Effector CD4-positive, alpha-beta T cell (primary cell): Measurements from ENCODE around the gene DUSP28.

Experiments
- DNase-seq: peaks from one replicate; pipeline ENCODE4 v3.0.0-alpha.2; 2020

Gene DUSP28

GRCh38 chr2:240573071-240573515, 12.9 kb downstream of the DUSP28 start:
- DNase-seq = no peak

- DNase-seq = no peak
Observed at GRCh38 chr2:240573516-240574385, 13.6 kb downstream of the DUSP28 start.

- no peak for DNase-seq
Observed at GRCh38 chr2:240574386-240575100, 14.4 kb downstream of the DUSP28 start.

DNA sequence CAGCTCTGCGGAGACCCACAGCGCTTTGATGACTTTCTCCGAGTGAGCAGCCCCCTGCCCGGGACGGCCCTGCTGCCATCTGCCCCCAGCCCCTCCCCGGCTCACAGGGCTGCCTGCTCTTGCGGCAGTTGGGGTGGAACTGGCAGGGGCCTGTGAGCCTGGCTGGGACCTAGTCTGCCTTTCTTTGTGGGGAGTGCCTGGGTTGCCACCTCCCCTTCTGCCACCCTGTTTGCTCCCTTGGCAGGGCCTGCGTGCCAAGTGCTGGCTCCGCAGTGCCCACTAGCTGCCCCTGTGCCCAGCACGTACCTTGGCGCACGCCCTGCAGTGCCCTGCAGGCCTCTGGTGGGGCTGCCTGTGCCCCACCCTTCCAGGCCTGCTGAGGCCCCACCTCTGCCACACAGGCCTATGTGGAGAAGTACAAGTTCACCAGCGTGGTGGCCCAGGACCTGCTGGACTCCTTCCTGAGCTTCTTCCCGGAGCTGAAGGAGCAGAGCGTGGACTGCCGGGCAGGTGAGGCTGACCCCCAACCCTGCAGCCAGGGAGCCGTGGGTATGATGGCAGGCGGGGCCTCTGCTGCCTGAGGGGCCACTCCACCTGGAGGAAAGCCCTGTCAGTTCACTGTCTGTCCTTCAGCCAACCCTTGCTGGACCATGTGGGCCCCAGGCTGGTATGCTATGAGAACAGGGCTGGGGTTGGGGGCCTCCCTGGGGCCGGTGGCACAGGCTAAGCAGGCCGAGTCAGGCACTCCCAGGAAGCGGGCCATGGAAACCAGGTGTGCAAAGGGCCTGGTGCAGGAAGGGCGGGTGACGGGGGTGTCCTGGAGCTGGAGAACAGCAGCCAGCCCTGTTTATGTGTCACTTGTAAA, 15.2 kb downstream of the DUSP28 start:
- no peak for DNase-seq

DNA sequence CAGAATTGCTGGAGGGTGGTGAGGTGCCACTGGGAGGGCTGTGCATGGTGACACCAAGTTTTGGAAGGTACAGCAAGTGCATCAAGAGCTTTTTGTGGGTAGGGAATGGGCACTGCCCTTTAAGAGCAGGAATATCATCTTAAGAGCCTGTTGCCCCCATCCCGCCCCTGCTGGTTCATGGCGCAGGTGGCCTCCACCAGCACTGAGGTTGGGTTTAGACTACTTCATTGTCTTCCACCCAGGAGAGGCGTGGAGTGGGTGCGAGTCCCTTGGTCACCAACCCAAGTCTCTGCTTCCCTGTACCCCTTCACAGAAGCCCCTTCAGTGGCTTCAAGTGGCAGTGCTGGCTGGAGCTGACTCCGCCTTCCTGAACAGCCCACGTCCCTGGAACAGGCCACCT, 15.9 kb downstream of the DUSP28 start:
- no peak for DNase-seq

DNA sequence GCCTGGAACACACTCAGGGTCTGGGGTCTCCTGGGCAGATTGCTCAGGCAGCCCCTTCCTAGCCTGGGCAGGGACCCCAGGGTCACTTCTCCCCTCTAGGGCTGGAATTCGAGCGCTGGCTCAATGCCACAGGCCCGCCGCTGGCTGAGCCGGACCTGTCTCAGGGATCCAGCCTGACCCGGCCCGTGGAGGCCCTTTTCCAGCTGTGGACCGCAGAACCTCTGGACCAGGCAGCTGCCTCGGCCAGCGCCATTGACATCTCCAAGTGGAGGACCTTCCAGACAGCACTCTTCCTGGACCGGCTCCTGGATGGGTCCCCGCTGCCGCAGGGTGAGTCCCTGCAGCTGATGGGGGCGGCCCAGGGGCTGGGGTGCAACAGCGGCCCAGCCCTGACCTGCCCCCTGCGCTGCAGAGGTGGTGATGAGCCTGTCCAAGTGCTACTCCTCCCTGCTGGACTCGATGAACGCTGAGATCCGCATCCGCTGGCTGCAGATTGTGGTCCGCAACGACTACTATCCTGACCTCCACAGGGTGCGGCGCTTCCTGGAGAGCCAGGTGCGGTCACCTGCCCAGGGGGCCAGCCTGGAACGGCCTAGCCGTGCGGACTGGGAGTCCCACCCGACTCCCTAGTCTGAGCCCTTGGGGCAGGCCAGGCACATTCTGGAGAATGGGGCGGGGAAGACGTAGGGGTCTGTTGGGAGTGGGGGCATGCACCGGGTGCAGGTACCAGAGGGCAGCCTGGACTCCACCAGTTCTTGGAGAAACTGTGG, 16.5 kb downstream of the DUSP28 start:
- no peak for DNase-seq

DNA sequence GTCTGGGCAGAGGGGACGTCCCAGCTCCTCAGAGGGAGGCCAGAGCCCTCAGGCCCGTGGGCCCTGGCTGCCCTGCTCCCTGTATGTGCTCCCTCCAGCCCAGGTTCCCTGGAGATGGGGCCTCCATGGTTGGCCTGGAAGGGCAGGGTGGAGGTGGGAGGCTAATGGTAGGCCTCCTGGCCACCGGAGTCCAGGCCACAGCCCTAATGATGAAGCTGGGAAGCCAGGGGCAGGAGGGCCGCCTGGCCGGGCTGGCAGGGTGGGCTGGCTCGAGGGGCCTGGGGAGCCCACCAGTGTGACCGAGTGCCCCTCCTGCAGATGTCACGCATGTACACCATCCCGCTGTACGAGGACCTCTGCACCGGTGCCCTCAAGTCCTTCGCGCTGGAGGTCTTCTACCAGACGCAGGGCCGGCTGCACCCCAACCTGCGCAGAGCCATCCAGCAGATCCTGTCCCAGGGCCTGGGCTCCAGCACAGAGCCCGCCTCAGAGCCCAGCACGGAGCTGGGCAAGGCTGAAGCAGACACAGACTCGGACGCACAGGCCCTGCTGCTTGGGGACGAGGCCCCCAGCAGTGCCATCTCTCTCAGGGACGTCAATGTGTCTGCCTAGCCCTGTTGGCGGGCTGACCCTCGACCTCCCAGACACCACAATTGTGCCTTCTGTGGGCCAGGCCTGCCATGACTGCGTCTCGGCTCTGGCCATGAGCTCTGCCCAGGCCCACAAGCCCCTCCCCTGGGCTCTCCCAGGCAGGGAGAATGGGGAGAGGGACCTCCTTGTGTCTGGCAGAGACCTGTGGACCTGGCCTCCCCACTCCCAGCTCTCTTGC, 17.3 kb downstream of the DUSP28 start:
- DNase-seq = no peak

DNA sequence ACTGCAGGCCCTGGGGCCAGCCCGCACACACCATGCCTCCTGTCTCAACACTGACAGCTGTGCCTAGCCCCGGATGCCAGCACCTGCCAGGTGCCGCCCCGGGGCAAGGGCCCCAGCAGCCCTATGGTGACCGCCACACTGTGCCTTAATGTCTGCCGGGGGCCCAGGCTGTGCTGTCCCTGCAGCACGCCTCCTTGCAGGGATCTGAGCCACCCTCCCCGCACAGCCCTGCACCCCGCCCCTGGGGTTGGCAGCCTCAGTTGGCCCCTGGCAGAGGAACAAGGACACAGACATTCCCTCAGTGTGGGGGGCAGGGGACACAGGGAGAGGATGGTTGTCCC, 17.9 kb downstream of the DUSP28 start:
- DNase-seq = no peak

DNA sequence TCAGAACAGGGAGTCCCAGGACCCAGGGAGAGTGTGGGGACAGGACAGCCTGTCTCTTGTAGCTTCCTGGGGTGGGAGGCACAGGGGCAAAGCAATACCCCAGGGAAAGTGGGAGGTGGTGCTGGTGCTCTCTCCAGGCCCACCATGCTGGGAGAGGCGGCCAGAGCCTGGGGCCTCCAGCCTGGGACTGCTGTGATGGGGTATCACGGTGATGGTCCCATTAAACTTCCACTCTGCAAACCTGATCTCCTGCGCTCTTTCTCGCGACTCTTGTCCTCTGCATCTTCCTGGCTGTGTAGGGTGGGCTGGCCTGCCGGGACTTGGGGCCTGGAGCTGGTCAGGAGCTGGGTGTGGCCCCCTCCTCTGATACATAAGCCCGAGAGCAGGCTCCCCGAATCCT, 18.3 kb downstream of the DUSP28 start:
- DNase-seq = no peak

DNA sequence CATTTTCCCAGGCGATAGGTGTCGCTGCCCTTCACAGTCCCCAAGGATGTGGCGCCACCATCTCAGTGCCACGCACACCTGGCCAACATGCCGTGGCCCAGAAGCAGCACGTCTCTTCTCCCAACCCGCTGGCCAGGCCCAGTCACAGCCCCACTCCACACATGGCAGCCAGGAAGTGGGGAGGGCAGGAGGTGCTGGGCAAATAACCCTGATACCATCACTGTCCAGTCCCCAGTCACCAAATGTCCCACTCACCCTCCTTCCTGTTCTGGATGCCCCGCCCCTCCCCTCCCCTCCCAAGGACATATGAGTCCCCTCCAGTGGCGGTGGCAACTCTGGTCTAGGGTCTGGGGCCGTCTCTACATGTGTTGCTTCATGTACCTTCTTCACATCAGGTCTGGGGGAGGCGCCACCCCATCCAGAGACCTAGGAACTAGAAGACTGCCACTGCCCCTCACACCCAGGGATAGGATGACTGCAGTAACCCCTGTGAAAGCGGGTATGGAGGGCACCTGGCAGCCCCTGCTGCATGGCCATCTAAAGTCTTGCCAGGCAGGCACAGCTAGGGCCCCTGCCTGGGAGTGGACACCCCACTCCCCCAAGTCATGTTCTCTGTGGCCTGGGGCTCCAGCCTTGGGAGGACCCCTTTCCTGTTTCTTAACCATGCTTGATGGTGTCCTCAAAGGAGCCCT, 19.1 kb downstream of the DUSP28 start:
- no peak for DNase-seq

GRCh38 chr2:240579771-240580614, 19.8 kb downstream of the DUSP28 start:
- DNase-seq = peak; percentile 74

DNA sequence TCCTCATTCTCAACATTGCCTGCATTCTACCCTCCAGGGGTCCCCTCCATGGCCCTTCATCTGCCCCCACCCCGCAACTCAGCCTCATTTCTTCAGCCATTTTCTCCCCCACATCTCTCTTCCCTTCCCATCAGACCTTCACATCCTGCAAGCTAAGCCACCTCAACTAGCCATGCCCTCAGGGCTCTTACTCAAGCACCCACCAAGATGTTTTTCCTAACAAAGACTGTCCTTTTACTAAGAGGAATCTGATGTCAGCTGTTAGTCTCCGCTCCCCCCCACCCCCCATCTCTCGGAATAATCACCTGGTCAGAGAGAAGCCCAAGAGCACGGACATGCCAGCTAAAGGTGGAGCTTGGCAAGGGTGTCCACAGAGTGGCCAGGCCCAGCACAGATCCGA, 21.7 kb downstream of the DUSP28 start:
- DNase-seq = no peak

- DNase-seq = no peak
Observed at GRCh38 chr2:240582781-240583180, 22.6 kb downstream of the DUSP28 start.

DNA sequence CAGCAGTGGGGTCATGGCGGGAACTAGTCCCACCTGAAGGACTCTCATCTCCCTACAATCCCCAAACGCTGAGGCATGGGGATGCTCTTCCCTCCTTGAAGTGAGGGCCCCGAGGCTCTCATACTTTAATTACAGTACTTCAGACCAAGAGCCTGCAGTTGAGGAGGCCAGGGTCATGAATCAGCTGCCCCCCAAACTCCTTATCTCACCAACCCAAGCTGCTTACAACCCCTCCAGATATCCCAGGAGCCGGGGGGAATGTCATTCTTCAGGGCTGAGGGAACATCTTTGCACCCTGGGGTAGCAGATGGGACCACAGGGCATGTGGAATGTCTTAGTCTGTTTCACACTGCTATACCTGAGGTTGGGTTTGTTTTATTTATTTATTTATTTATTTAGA, 23.6 kb downstream of the DUSP28 start:
- DNase-seq = no peak

DNA sequence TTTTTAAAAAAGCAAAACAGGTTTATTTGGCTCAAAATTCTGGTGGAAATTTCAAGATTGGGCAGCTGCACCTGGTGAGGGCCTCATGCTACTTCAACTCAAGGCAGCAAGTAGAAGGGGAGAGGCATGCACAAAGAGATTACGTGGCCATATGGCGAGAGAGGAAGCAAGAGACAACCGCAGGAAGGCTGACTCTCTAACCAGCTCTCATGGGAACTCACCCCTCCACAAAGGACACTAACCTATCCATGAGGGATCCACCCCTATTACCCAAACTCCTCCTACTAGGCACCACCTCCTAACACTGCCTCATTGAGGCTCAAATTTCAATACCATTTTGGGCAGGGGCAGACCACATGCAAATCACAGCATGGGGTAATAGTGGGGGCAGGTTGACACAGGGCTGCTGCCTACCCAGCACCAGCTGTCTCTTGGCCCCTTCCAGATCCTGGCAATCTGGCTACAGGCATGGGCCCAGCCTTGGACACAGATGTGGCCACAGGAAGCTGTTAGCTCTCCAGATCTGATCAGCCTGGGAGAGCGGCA, 24.4 kb downstream of the DUSP28 start:
- no peak for DNase-seq

GRCh38 chr2:240585101-240585500, 24.9 kb downstream of the DUSP28 start:
- DNase-seq = no peak

- no peak for DNase-seq
Observed at GRCh38 chr2:240585681-240586197, 25.6 kb downstream of the DUSP28 start.

DNA sequence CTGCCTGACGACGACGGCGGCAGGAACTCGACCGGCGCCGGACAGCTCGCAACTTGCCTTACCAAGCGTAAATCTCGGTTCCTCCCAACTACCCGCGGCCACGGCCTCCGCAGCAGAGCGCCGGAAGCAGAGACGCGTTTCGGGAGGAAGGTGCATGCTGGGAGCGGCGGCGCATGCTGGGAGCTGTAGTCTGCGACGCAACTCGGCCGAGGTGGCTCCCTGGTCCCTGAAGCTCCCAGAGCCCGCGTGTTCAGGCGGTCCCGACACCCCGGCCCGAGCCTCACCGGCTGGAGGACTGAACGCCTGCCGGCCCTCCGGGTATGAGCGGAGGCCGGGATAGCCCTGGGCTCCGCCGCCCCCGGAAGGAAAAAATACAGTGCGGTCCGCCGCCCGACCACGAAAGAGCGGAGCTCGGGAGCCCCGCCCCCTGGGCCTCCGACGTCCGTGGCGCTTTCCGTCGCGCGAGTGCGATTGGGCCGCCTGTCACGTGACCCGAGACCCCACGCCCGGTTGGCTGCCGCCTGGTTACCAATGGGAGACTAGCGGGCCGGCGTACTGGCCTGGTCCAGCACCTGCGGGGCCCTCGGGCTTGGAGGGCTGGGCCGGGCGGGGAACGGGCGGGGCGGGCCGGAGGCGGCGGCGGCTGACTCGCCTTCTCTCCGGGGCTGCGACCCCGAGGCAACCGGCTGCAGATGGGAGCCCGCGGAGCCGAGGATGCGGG, 26.2 kb downstream of the DUSP28 start, which contains the start of gene CAPN10:
TSS of gene CAPN10 (plus strand) at position 537 of the 721 bp plus-strand sequence. CDS start at position 715, 178 bp downstream.
- DNase-seq = peak; percentile 98
